ENCODE measurements around the gene PRR35. TPM values are rescaled to one million over a fixed set of nuclear protein-coding genes. Genes with fewer than 3 reads are reported as not detected.

PRR35 gene
- total RNA-seq, 1 experiment from 2014 or later, result not detected

DNA sequence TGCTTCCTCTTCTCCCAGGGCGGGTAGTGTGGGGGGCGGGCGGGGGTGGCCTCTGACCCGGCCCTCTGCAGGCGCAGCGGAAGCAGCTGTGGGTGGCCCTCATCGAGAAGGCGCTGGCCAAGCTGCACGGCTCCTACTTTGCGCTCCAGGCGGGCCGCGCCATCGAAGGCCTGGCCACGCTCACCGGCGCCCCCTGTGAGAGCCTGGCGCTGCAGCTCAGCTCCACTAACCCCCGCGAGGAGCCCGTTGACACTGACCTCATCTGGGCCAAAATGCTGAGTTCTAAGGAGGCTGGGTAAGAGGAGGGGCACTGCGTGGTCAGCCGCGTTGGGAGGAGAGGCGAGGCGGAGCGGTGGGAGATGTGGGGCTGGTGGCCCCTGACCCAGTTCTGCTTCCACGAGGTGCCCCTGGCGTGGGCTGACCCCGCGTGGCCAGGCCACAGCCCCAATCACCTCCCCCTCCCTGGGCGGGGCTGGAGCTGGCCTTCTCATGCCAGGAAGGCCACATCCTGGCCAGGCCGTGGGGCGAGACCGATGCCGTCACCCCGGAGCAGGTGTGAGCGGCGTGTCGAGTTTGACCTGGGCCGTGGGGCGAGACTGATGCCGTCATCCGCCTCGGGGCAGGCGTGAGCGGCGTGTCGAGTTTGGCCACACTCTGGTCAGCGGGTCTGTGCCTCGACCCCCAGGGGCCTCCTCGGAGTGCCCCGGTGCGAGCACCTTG lies 10.5 kb upstream of the PRR35 start:
- no peak for DNase-seq (ENCODE audit: low spot score)

DNA sequence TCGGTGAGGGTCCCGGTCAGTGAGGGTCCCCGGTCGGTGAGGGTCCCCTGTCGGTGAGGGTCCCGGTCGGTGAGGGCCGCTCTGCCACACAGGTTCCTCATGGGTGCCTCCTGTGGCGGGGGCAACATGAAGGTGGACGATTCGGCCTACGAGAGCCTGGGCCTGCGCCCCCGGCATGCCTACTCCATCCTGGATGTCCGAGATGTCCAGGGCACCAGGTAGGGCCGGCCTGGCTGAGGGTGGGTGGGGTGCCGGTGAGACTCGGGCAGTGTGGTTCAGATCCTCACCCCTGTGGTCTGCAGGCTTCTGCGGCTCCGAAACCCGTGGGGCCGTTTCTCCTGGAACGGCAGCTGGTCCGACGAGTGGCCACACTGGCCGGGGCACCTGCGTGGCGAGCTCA lies 9.0 kb upstream of the PRR35 start:
- no peak for DNase-seq (ENCODE audit: low spot score)

DNA sequence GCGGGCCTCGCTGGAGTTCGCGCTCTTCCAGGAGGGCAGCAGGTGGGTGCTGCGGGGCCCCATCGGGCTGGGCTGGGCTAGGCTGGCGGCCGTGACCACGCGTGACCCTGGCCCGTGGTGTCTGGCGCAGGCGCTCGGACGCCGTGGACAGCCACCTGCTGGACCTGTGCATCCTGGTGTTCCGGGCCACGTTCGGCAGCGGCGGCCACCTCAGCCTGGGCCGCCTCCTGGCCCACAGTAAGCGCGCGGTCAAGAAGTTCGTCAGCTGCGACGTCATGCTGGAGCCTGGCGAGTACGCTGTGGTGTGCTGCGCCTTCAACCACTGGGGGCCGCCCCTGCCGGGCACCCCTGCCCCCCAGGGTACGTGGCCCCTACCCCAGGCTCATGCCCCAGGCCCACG lies 8.0 kb upstream of the PRR35 start:
- DNase-seq (ENCODE audit: low spot score), result no peak

DNA sequence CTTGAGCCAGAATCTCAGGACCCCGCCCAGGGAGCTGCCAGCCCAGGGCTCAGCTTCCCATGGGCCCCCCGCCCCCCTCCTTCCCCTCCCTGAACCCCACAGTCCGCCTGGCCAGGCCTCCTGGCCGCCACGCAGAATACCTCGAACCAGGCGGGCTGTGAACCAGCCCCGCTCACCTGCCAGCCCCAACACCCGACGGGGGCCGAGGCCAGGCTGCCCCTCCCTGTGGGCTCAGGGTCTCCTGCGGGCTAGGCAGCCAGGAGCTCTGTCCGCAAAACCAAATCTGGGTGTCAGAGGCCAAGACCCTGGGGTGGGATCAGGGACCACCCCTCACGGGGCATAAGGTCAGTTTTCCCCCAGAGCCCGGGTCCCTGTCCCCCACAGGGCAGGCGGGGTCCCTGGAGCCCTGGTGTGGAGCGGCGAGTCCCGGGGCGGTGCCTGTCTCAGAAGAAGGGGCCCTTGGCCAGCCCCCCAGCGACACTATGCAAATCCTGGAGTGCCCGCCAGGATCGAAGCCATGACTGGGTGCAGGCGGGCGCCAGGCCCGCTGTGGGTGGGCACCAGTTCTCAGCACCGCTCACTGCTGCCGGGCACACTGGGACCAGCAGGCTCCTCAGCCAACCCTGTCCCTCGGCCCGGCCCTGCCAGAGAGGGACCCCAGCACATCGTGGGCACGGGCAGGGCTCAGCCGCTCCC lies 6.4 kb upstream of the PRR35 start:
- DNase-seq (ENCODE audit: low spot score), result no peak

DNA sequence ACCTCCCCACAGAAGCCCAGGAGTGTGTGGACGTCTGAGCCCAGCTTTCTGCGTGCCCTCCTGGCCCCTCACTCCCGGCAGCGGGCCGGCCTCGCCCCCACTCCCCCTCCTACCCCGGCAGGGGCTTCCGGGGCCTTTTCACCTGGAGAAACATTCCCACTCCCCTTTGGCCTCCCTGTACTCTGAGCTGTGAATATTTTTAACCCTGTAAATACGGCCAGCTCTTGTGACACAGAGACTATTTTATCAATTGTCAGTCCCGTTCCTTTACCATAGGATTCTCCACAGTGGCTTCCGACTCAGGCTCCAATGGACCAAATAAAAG lies 5.9 kb upstream of the PRR35 start:
- DNase-seq (ENCODE audit: low spot score), result no peak

DNA sequence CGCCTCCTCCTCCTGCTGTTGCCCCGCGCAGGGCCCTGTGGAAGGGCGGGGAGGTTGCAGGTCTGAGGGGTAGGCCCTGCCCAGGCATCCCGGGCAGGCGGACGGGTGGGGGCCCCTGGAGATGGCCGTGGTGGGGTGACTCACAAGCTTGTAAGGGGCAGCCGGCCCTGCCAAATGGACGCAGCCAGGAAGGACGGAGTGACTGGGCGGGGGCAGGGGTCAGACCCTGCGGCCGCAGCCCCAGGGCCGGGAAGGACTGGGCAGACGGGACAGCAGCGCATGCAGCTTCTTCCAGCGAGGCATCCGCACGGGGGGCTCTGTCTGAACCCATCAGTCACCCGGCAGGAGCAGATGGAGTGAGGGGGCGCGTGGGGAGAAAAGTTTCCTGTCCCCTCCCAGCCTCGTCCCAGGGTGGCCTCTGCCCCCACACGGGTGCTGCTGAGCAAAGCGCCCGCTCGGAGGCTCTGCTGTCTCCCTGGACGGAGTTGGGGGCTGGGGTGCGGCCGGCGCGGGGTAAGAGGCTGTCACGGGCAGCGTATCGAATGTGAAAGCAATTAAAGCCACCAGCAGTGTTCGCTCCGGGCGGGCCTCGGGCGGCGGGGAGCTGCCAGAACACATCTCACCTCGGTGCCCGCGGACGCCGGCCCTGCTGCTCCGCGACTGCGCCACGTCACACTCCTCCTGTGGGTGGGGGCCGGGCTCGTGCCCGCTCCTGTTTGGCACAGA lies 5.4 kb upstream of the PRR35 start:
- DNase-seq (ENCODE audit: low spot score), result peak; percentile 86

DNA sequence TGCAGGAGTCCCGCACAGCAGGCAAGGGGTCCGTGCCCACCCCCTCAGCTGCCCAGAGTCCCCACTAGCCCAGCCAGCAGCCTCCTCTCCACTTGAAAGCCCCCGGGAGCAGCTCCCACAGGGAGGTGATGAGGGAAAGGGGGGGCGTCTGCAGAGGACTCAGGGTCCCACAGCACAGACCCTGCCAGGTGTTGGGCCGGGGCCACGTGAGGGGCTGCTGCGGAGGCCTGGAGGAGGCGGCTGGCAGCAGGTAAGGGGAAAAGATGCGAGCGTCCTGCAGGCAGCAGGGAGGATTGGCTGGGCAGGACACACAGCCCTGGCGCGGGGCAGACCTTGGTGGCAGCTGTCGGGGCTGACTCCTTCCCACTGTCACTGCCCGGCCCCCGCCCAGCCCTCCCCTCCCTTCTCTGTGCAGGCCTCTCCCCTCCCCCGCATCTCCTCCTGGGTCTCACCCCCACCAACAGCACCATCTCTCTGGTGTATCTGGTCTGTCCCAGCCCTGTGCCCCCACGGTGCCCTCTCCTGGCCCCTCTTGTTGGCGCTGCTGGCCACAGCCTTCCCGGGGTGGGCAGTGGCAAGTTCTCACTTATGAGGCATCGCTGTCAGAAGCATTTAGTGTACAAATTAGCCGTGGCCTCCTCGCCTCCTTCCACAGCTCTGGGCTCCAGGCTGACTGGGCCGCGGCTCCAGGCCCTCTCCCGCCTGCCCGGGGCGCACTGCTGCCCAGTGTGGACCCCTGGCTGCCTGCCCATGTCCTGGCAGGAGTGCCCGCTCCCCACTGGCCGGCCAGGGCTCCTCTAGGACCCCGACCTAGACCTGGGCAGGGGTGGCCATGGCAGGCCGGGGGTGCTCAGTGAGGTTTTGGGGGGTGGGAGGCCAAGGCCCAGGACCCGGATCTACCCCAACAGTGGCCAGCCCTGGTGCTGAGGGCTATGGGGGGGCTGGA lies 4.4 kb upstream of the PRR35 start:
- DNase-seq (ENCODE audit: low spot score), result no peak

DNA sequence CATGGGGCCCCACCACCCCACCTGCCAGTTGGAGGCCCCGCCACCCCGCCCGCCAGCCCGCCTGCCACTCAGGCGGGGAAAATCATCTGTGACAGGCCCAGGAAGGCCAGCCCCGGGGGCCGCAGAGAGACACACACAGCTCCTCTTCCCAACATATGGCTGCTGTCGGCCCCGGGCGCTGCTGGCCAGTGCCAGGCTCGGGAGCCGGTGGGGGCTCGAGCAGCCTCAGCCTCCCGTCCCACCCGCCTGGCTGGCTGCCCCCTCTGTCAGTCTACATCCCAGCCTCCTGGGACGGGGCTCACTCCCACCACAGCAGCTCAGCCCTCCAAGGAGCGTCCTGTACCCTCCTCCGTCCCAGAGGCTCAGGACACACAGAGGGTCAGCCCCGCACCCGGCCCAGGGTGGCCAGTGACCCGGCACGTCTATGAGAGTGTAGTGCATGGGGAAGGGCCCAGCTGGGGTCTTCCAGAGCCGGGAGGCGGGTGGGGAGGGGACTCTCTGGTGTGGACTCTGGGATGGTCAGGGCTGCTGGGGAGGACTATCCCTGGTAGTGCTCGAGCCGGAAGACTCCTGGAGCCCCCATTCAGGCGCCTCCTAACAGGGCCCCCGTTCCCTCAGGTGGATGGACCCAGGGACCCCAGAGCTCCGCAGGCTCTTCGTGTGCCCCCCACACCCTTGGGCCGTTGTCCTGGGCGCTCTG lies 3.6 kb upstream of the PRR35 start:
- DNase-seq (ENCODE audit: low spot score), result no peak

DNA sequence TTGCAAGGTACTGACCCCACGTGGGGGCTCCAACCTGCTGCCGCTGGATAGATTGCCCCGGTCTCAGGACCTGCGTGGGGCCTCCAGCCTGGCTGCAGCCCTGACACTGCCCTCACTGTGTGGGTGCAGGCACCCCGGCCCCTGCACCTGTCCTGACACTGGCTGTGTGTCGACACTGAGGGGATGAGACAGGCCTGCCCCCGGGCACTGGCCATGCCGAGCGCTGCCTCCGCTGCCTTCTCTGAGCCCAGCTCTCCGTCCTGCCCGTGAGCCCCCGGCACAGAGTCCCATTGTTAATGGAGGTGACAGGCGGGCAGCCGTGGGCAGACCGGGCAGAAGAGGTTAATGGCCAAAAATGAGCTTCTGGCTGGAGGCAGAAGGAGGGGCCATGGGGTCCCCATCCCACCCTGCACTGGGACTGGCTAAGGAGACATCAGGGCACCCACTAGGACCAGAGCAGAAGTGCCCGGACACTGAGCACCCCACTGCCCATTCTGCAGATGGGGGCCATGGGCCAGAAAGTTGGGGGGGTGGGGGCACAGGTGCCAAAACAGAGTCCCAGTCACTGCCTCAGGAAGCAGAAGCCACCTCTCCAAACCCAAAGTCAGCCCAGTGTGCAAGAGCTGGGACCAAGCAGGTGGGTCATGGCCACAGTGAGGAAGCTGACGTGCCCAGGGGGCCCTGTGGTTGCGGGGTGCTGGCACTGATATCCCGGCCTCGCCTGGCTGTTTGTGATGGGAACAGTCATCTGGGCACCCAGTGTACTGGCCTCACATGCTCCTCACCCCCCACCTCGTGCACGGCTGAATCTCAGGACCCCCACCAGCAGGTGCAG lies 2.5 kb upstream of the PRR35 start:
- no peak for DNase-seq (ENCODE audit: low spot score)

DNA sequence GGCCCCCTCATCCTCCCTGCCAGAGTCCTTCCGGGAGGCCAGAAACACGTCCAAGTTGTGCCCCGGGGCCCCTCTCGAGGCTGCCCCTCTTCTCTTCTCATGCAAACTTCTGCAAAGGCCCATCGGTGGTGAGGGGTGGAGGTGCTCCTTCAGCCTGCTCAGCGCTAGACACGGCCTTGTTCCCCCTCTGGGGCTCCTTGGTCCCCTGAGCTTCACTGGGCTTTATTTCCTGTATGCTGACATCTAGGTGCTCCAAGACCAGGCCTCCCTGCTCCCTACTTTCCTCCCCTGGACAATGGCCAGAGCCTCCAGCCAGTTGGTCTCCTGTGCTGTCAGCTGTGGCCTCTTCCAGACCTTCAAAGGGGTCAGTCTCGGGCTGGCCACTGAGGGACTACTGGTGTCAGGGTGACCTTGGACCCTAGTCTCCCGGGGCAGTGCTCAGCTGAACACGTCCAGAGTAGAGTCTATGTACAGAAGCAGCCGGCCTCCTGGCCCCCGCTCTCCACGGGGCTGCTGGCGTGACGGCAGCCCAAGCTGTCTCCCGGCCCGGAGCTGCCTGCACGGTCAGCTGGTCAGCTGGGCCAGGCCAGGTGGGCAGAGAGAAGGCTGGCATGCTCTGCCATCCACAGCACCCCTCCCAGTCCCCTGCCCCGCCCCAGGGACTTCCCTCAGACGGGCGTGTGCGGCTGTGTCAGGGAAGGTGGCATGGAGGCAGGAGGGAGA lies 1.7 kb upstream of the PRR35 start:
- DNase-seq (ENCODE audit: low spot score), result no peak

DNA sequence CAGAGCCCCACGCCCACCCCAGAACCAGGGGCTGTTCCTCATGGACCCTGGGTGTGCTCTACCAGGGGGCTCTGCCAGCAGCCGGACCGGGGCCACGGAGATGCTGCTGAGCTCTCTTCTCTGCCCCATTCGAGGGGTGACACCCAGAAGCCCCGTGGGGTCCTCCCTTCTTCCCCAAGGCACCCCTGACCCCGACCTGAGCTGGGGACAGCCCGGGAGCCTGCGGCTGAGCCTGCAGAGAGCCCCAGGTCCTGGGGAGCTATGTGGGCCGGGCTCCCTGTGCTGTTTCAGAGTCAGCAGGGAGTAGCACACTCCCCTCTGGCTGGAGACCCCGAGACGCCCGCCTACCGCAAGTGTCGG lies 1.2 kb upstream of the PRR35 start:
- no peak for DNase-seq (ENCODE audit: low spot score)

DNA sequence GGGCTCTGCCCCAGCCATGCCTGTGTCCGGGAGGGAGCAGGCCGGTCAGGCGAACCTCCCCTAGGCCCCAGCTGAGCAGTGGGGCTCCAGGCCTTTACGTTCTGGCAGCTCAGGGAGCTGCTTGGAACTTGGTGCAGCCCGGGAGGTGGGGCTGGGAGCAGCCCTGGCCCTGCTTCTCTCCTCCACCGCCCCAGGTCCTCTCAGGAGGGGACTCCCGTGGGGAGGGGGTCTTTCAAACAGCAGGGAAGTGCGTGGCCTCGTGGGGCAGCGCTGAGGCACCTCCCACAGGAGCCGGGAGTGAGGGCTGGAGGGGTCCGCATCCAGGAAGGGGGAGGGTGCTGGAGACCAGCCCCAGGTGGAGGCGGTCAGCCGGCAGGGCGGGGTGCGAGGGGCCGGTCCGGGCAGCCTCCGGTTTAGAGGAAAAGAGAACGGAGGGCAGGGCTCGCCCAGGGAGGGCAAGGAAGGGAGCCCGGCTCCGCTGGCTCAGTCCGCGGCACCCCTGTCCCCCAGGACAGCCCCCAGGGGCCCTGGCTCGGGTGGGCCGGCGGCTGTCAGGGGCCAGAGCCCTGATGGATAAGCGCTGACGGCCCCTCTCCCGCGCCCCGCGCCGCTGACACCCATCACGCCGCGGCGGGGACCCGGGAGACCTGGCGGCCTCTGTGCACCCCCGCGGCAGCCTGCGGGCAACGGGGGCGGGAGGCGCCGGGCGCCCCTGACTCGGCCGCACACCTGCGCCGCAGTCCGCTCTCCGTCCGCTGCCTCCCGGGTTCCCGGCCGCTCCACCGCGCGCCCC lies 587 bp upstream of the PRR35 start:
- no peak for DNase-seq (ENCODE audit: low spot score)

DNA sequence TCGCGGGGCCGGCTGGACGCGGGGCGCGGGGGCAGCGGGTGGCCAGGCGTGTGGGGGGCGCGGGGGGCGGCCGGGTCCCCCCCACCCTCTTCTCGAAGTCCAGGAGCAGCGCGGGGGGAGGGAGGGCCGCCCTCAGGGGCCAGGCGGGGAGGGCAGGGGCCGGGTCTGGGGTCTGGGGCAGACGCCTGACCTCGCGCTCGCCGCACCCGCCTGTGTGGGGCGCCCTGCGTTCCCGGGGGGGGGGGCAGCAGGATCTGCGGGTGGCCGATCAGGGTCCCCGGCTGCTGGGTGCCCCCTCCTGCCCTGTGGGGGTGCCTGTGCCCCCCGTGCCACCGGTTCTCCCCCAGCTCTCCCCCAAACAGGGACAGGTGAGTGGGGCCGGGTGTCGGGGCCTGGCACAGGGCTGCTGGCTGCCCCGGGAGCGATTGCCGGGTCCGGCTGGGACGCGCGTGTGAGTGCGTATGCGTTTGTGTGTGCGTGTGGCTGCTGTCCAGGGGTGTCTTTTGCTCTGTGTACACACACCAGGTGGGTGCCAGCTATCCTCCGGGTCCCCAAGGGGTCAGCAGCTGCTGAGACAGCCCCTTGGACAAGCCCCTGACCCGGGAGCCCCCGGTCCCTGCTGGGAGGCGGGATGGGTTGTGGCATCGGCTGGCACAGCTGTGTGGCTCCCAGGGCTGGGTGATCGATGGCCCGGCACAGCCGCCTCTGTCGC lies 663 bp downstream of the PRR35 start:
- no peak for DNase-seq (ENCODE audit: low spot score)

DNA sequence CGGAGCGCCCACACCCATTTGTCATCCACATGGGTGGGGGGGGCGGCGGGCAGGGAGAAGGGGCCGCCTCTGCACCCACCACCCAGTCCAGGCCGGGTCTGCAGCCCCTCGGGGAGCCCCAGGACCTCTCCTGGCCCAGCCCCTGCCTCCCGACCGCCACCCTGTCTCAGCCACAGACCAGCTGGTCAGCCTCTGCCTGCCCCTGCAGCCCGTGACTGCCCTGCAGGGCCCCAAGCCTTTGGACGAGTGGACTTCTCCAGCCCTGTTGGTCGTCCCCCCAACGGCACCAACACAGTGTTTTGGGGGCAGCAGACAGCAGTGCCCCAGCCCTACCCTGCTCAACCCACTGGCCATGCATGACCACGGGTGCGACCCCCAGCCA lies 1.2 kb downstream of the PRR35 start:
- DNase-seq (ENCODE audit: low spot score), result no peak

DNA sequence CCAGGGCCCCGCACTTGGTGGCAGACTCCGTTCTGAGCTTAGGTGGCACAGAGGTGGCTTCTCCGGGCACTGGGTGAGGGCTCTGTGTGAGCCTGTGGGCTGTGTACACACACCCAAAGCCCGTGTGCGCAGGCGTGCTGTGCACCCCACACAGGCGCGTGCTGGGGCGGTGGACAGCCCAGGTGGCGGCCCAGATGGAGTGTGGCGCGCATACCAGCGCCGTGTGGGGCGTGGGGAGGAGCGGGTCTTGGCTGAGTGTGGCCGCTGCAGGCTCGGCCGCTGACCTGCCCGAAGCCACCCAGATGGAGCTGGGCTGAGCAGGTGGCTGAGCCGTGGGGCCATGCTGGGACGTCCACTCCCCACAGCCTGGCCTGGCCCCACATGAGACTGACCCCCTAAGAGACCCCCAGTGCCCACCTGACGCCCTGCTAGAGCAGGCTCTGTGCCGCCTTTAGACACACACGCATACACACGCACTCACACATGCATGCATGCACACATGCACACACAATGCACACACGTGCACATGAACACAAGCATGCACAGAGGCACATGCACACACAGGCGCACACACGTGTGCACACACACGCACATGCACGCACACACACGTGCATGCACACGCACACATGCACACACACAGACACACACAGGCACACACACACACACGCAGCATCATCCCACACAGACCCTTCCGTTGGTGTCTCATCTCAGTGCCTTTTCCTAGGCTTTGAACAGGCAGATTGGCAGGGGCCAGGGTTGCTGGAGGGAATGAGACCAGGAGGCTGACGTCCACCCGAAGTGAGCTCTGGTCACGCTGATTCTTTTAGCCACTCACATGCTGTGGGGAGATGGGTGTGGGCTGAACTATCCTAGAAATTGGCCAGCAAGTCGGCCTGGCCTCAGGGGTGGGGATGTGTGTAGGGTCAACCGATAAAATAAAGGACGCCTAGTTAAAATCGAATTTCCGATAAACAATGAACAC lies 2.1 kb downstream of the PRR35 start:
- DNase-seq (ENCODE audit: low spot score), result no peak

DNA sequence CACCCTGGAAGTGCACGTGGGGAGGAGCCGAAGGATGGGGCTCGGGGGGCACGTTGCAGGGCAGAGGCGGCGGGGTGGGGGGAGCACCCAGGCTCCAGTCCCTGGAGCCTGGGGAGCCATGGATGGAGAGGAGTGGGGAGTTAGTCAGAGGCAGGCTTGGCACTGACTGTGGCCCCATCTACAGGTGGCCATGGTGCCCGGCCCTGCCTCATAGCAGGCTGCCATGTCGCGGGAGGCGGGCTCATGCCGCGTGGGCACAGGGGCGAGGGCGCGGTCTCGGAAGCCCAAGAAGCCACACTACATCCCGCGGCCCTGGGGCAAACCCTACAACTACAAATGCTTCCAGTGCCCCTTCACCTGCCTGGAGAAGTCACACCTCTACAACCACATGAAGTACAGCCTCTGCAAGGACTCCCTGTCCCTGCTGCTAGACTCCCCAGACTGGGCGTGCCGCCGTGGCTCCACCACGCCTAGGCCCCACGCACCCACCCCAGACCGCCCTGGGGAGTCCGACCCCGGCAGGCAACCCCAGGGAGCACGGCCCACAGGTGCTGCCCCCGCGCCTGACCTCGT lies 3.0 kb downstream of the PRR35 start:
- DNase-seq (ENCODE audit: low spot score), result no peak

All from A172 (cell line).